ENCODE results near the gene FAM240A.
"Not testable (repeated sequence)": the region's sequence is repeated elsewhere in the genome, so short reads cannot be mapped to it uniquely, and the experiment has no call there.

The FAM240A gene

GRCh38 chr3:46612324-46612723, at the start of gene FAM240A:
FAM240A (plus strand) TSS chr3:46612525; CDS start chr3:46612684, 159 bp downstream.
- no peak for DNase-seq

GRCh38 chr3:46564190-46565021, 47.9 kb upstream of the FAM240A start:
- no peak for DNase-seq

- no peak for DNase-seq
Observed at GRCh38 chr3:46565077-46565476, 47.2 kb upstream of the FAM240A start.

GRCh38 chr3:46565607-46566039, 46.7 kb upstream of the FAM240A start:
- no peak for DNase-seq

GRCh38 chr3:46566040-46566641, 46.2 kb upstream of the FAM240A start, which contains the start of gene LRRC2:
LRRC2 (minus strand) TSS chr3:46566302; CDS start chr3:46551591, 14,711 bp downstream.
- DNase-seq, result peak; percentile 40

GRCh38 chr3:46571684-46572083, 40.6 kb upstream of the FAM240A start:
- DNase-seq, result no peak

- no peak for DNase-seq
Observed at GRCh38 chr3:46573701-46574100, 38.6 kb upstream of the FAM240A start.

GRCh38 chr3:46574243-46574646, 38.1 kb upstream of the FAM240A start:
- no peak for DNase-seq

- no peak for DNase-seq
Observed at GRCh38 chr3:46574881-46575576, 37.3 kb upstream of the FAM240A start.

- no peak for DNase-seq
Observed at GRCh38 chr3:46575577-46576222, 36.6 kb upstream of the FAM240A start.

- no peak for DNase-seq
Observed at GRCh38 chr3:46576386-46576785, 35.9 kb upstream of the FAM240A start.

GRCh38 chr3:46576879-46577278, 35.4 kb upstream of the FAM240A start:
- DNase-seq, result no peak

GRCh38 chr3:46577580-46578249, 34.6 kb upstream of the FAM240A start:
- not testable (repeated sequence) for DNase-seq

GRCh38 chr3:46578973-46579755, 33.2 kb upstream of the FAM240A start:
- DNase-seq, result no peak

GRCh38 chr3:46579756-46580286, 32.5 kb upstream of the FAM240A start:
- no peak for DNase-seq

- DNase-seq, result no peak
Observed at GRCh38 chr3:46580675-46581074, 31.6 kb upstream of the FAM240A start.

- DNase-seq, result no peak
Observed at GRCh38 chr3:46584598-46585467, 27.5 kb upstream of the FAM240A start.

GRCh38 chr3:46585799-46586693, 26.3 kb upstream of the FAM240A start:
- no peak for DNase-seq

GRCh38 chr3:46586738-46587246, 25.5 kb upstream of the FAM240A start:
- no peak for DNase-seq

All from activated CD4-positive, alpha-beta T cell treated with anti-CD3 and anti-CD28 coated beads, Interleukin-2, Interleukin-6, amounts not matched to agents 100 ng/mL and 50 ng/mL, durations not matched to agents 16 hours and 8 hours (primary cell).